Suprapubic skin (tissue), 4 donors: ENCODE results near the gene JAZF1. TPM values are rescaled to one million over a fixed set of nuclear protein-coding genes. Genes with fewer than 3 reads are reported as not detected.

ENCODE experiments used
- DNase-seq, 2 donors: peaks; one replicate each; pipeline ENCODE4 v3.0.0-alpha.2; 2019; ENCODE audit warnings: low spot score in 2 of 2
- H3K27ac ChIP-seq: fragments of 200-600 bp; sonication (generic); one replicate; pipeline ENCODE4 v1.5.1; 2019
- H3K27me3 ChIP-seq: fragments of 200-600 bp; sonication (generic); one replicate; pipeline ENCODE4 v1.5.1; 2019
- H3K36me3 ChIP-seq: fragments of 200-600 bp; sonication (generic); one replicate; pipeline ENCODE4 v1.5.1; 2019
- H3K4me1 ChIP-seq: fragments of 200-600 bp; sonication (generic); one replicate; pipeline ENCODE4 v1.5.1; 2019
- H3K4me3 ChIP-seq: fragments of 200-600 bp; sonication (generic); one replicate; pipeline ENCODE4 v1.5.1; 2019; ENCODE audit warnings: mild to moderate bottlenecking
- H3K9me3 ChIP-seq: fragments of 200-600 bp; sonication (generic); one replicate; pipeline ENCODE4 v1.5.1; 2019
- EP300 ChIP-seq: sonication (generic); formaldehyde crosslinking; IDR thresholded peaks from one replicate; pipeline ENCODE4 v1.6.1; 2017; ENCODE audit warnings: antibody characterized with exemption
- POLR2A ChIP-seq, 2 donors: fragments of 450-650 bp; IDR thresholded peaks; one replicate each; pipeline ENCODE4 v1.6.1; 2017; ENCODE audit warnings: antibody characterized with exemption in 2 of 2, mild to moderate bottlenecking in 2 of 2, moderate library complexity in 2 of 2
- POLR2AphosphoS5 ChIP-seq, 3 donors: sonication (generic); formaldehyde crosslinking; IDR thresholded peaks; one replicate each; pipeline ENCODE4 v1.6.1; 2017; ENCODE audit warnings: antibody characterized with exemption in 3 of 3
- WGBS: methylation state at CpG from one replicate; pipeline ENCODE4 v1.1.5; 2018; 5-methylcytosine and 5-hydroxymethylcytosine counted together
- total RNA-seq, 4 donors: library from RNA; depleted of rRNA; stranded (reverse); fragments of >200 nt; gene quantifications; one replicate each; pipeline ENCODE4 v1.1.0, GENCODE V29; 2016
- TF ChIP-seq, protein P1 (sequence below), 2 donors: fragments of 200-600 bp in 1 of 2; fragments of 450-650 bp in 1 of 2; sonication (generic) in 1 of 2; IDR thresholded peaks; one replicate each; pipeline ENCODE4 v1.5.1; 2016 to 2019; ENCODE audit warnings: antibody characterized with exemption in 2 of 2, mild to moderate bottlenecking in 1 of 2, moderate library complexity in 1 of 2

The JAZF1 gene
- total RNA-seq, 4 donors from 2014 or later, result 5.0 to 8.4 (median 7.4) TPM

- peak in 1 of 2 donors; percentile 79 for DNase-seq
- Histone ChIP-seq H3K4me1 (peaks cover 26% of the 10 kb centered on the region), H3K4me3 (no peak overlapping the region), H3K27me3 (no peaks in the 10 kb centered on the region), H3K36me3 (no peaks in the 10 kb centered on the region), H3K27ac (peak overlapping the region; percentile 60), H3K9me3 (no peaks in the 10 kb centered on the region)
- no peak for TF ChIP-seq POLR2AphosphoS5 (IDR thresholded peaks at IDR 0.05)
- TF ChIP-seq, protein P1, sequence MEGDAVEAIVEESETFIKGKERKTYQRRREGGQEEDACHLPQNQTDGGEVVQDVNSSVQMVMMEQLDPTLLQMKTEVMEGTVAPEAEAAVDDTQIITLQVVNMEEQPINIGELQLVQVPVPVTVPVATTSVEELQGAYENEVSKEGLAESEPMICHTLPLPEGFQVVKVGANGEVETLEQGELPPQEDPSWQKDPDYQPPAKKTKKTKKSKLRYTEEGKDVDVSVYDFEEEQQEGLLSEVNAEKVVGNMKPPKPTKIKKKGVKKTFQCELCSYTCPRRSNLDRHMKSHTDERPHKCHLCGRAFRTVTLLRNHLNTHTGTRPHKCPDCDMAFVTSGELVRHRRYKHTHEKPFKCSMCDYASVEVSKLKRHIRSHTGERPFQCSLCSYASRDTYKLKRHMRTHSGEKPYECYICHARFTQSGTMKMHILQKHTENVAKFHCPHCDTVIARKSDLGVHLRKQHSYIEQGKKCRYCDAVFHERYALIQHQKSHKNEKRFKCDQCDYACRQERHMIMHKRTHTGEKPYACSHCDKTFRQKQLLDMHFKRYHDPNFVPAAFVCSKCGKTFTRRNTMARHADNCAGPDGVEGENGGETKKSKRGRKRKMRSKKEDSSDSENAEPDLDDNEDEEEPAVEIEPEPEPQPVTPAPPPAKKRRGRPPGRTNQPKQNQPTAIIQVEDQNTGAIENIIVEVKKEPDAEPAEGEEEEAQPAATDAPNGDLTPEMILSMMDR (IDR thresholded peaks at IDR 0.05), result no peak
- no peak for TF ChIP-seq POLR2A (IDR thresholded peaks at IDR 0.05)
- TF ChIP-seq EP300, result no peak
- 79% methylated on average over 14 of the region's 14 CpGs for WGBS
Observed at GRCh38 chr7:28112883-28113540, 67.6 kb downstream of the JAZF1 start.

DNA sequence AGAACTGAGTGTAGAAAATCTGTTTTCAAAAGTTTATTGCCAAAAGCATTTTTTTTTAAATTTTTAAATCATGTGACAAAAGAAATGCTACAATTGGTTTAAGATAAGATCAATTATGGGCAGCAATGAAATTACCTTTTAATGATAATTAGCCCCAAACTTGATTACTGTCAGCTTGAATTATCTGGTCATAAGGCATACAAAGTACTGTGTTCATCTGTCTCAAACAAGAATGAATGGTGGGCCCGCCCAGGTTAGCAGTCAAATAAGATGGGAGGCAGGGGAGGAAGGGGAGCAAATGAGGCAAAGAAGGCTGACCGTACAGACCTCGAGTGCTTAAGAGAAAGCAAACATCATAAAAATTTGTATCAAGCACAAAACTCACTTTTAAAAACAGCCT is 68.1 kb downstream of the JAZF1 start:
- no peaks in the 10 kb centered on the region for H3K9me3 ChIP-seq
- DNase-seq, result no peak
- peaks cover 28% of the 10 kb centered on the region for H3K4me1 ChIP-seq
- H3K27me3 ChIP-seq, result no peaks in the 10 kb centered on the region
- TF ChIP-seq POLR2A (IDR thresholded peaks at IDR 0.05) (no peak), EP300 (no peak), POLR2AphosphoS5 (IDR thresholded peaks at IDR 0.05) (no peak)
- TF ChIP-seq, protein P1 (IDR thresholded peaks at IDR 0.05), result no peak
- H3K27ac ChIP-seq, result peak overlapping the region; percentile 60
- WGBS, result 72% methylated on average over 3 of the region's 3 CpGs
- no peak overlapping the region for H3K4me3 ChIP-seq
- no peaks in the 10 kb centered on the region for H3K36me3 ChIP-seq

DNA sequence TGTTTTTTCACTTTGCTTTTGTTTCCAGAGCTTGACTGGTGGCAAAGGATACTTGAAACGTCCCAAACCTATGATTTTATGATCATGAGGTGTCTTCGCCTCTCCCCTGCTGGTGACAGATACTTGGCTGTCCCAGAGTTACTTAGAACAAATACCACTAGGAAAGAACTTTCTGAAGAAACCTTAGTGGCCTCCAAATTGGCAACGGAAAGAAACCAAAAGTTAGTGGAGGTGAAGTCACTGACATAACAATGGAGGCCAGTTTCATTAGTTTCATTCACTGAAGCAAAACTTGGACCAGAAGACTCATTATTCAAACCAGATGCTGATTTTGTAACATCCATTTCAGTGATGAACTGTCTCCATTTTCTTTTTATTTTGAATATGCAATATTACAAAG is 68.6 kb downstream of the JAZF1 start:
- H3K9me3 ChIP-seq, result no peaks in the 10 kb centered on the region
- peak overlapping the region; percentile 60 for H3K27ac ChIP-seq
- peaks cover 28% of the 10 kb centered on the region for H3K4me1 ChIP-seq
- 73% methylated on average over 3 of the region's 3 CpGs for WGBS
- TF ChIP-seq, protein P1 (IDR thresholded peaks at IDR 0.05), result no peak
- TF ChIP-seq POLR2A (IDR thresholded peaks at IDR 0.05) (no peak), POLR2AphosphoS5 (IDR thresholded peaks at IDR 0.05) (peak in 1 of 3 donors; percentile 48), EP300 (no peak)
- H3K4me3 ChIP-seq, result no peak overlapping the region
- no peaks in the 10 kb centered on the region for H3K36me3 ChIP-seq
- DNase-seq, result no peak
- no peaks in the 10 kb centered on the region for H3K27me3 ChIP-seq

DNA sequence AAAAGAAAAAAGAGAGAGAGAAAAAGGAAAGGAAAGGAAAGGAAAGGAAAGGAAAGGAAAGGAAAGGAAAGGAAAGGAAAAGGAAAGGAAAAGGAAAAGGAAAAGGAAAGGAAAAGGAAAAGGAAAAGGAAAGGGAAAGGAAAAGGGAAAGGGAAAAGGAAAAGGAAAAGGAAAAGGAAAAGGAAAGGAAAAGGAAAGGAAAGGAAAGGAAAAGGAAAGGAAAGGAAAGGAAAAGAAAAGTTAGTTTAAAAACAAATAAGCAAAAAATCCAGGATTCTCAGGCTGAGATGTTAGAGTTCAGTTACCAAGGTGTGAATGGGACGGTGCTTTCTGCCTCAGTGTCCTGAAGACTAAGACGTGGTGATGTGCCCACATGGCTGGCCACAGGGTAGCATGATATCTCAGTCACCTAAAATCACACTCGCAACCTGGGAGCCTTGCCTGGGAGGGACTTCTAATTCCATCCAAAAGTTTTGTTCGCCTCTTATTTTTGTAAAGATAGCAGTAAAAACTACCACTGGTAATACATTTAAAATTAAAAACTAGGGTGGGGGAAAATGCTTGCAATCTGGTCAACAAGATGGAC is 70.1 kb downstream of the JAZF1 start:
- WGBS, result 92% methylated on average over 4 of the region's 4 CpGs
- H3K27ac ChIP-seq, result no peak overlapping the region
- no peak for TF ChIP-seq POLR2A (IDR thresholded peaks at IDR 0.05)
- TF ChIP-seq POLR2AphosphoS5 (IDR thresholded peaks at IDR 0.05), result no peak
- no peak for TF ChIP-seq EP300
- TF ChIP-seq, protein P1 (IDR thresholded peaks at IDR 0.05), result no peak
- H3K36me3 ChIP-seq, result no peaks in the 10 kb centered on the region
- no peaks in the 10 kb centered on the region for H3K9me3 ChIP-seq
- no peaks in the 10 kb centered on the region for H3K27me3 ChIP-seq
- DNase-seq, result no peak
- H3K4me3 ChIP-seq, result no peak overlapping the region
- H3K4me1 ChIP-seq, result peaks cover 39% of the 10 kb centered on the region

GRCh38 chr7:28108747-28109146 is 71.8 kb downstream of the JAZF1 start:
- TF ChIP-seq, protein P1 (IDR thresholded peaks at IDR 0.05), result no peak
- no peak for TF ChIP-seq POLR2A (IDR thresholded peaks at IDR 0.05)
- TF ChIP-seq EP300, result no peak
- no peak for TF ChIP-seq POLR2AphosphoS5 (IDR thresholded peaks at IDR 0.05)
- no peak for DNase-seq
- peaks cover 37% of the 10 kb centered on the region for H3K4me1 ChIP-seq
- H3K36me3 ChIP-seq, result no peaks in the 10 kb centered on the region
- WGBS, result 77% methylated on average over 3 of the region's 3 CpGs
- no peaks in the 10 kb centered on the region for H3K9me3 ChIP-seq
- H3K27me3 ChIP-seq, result no peaks in the 10 kb centered on the region
- no peak overlapping the region for H3K4me3 ChIP-seq
- no peak overlapping the region for H3K27ac ChIP-seq
